Measurements from ENCODE around the gene TSTD2.
"Not testable (repeated sequence)": the region's sequence is repeated elsewhere in the genome, so short reads cannot be mapped to it uniquely, and the experiment has no call there.

Gene TSTD2

GRCh38 chr9:97617939-97618416 lies 15.2 kb downstream of the TSTD2 start:
- TF ChIP-seq POLR2A (IDR thresholded peaks at IDR 0.05; ENCODE audit: low read depth, low read length), result no peak
- FAIRE-seq, result no peak
- DNase-seq (ENCODE audit: insufficient read length, low spot score), result no peak

GRCh38 chr9:97615439-97616072 lies 17.6 kb downstream of the TSTD2 start:
- DNase-seq (ENCODE audit: insufficient read length, low spot score) (peak; percentile 65), FAIRE-seq (peak; percentile 98)
- no peak for TF ChIP-seq POLR2A (IDR thresholded peaks at IDR 0.05; ENCODE audit: low read depth, low read length)

DNA sequence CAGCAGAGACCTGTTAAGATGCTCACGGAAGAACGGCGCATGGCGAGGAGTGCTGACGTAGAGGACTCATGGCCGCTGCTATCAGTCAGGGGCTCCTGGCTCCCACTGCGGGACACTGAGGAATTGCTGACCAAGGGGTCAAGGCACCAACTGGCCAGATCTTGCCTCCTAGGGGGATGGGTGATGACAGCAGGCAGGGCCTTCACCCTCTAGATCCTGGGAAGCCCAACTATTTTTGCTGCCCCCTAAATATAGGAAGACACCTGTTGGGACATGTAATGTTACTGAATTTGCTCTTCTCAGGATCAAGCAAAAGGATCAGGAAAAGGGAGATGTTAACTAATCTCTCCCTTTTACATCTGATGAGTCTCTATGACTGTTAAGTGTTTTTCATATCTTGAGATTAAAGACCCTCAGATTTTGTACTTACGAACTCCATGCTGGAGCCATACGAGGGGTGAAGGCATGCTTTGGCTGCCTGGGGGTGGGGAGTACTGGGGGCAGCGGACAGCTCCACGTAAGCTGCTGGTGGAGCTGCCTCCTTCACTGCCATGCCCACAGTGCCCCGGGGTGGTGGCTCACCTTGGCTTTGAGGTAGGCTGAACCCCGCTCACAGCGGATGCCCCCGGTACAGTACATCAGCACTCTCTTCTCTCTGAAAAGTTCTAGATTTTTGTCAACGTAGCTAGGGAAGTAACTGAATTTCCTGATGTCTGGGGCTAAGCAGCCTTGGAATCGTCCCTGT lies 28.1 kb downstream of the TSTD2 start:
- TF ChIP-seq POLR2A (IDR thresholded peaks at IDR 0.05; ENCODE audit: low read depth, low read length), result no peak
- no peak for FAIRE-seq
- DNase-seq (ENCODE audit: insufficient read length, low spot score), result no peak

- no peak for TF ChIP-seq POLR2A (IDR thresholded peaks at IDR 0.05; ENCODE audit: low read depth, low read length)
- FAIRE-seq, result no peak
Measured at GRCh38 chr9:97602430-97602829, 30.7 kb downstream of the TSTD2 start.

GRCh38 chr9:97601228-97601898 lies 31.8 kb downstream of the TSTD2 start:
- TF ChIP-seq POLR2A (IDR thresholded peaks at IDR 0.05; ENCODE audit: low read depth, low read length), result no peak
- FAIRE-seq, result no peak
- DNase-seq (ENCODE audit: insufficient read length, low spot score), result no peak

More at GRCh38 chr9:97602430-97602829, 30.7 kb downstream of the TSTD2 start:
- no peak for DNase-seq (ENCODE audit: insufficient read length, low spot score)

DNA sequence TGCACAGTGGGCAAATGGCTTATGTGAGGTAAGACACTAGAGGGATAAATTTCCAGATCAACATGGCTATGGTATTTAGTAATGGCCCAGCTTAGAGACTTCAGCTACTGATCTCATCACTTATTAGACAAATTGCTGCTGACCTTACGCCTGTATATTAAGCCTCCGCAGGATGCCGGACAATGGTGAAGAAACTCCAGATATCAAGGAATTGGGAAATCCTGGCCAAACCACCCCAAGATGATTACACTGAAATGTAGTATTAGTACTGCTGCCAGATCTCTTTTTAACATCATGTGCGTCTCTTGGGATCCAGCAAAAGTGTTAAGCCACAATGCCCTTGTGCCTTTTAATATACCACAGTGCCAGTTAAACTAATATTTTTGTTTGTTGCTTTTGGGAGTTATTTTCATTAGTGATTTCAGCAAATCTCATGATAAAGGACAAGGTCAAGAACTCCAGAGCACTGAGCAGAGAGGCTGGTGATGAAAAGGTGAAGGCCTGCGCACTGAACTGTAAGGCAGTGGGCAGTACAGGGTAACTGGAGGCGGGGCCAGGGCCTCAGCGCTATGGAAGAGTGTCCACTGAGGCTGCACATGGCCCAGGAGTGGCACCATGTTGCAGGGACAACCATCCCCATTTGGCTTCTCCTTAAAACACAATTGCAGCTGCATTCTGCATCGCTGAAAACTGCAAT lies 32.5 kb downstream of the TSTD2 start:
- DNase-seq (ENCODE audit: insufficient read length, low spot score) (no peak), FAIRE-seq (no peak)
- no peak for TF ChIP-seq POLR2A (IDR thresholded peaks at IDR 0.05; ENCODE audit: low read depth, low read length)

DNA sequence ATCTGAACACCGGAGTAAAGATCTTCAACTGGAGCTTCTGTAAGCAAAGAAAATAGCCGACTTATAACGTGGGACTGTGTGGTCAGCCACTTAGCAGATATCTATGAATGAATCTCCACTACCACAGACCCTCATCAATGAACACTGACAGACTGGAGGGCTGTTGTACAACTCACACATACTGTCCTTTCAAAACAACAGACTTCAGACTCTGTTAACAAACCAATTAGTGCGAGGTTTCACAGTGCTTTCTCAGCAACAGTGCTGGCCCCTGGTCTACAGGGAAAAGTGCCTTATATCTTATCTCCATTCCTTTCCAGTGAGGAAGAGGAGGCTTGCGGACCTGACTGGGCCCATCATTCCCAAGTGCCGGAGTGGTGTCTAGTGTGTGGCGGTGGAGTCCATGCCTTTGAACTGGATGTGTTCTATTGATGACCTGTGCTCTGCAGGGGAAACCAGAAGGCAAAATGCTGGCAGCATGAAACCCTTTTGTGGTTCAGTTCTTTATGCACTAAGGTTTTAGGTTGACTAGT lies 33.8 kb downstream of the TSTD2 start:
- no peak for DNase-seq (ENCODE audit: insufficient read length, low spot score)
- FAIRE-seq, result no peak
- TF ChIP-seq POLR2A (IDR thresholded peaks at IDR 0.05; ENCODE audit: low read depth, low read length), result no peak

DNA sequence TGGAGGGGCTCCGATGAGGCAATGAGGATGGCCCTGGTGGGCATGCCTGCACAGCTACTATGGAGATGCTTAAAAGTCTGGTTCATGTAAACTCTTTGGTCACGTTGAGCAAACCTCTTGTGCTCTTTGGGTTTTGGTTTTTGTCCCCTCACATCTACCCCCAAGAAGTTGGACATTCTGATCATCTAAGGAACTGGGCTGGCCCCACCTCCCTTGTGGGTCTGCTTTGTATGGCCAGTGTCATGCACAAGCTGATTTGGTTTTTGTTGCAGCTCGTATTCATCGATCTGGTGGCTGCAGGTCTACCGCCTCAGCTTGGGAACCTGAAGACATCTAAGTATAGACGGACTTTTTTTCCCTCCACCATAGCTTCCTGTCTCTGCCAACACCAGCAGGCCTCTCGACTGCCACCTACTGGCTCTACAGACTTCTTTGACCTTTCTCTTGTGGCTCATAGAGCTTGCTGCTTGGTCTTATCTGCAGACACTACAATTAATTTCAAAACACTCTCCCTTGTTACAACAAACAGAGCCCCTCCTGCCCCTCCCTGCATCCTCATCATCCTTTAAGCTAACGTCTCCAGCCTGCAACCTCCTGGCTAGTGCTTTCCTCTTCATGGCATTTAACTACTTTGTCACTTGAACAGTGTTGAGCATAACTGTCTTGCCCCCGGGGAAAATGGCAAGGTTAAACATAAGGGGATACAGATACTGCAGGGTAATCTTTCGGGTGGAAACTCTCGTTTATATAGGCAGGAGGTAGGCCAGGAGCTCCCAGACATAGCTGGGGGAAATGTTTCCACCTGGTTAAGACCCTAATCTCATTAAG lies 34.5 kb downstream of the TSTD2 start:
- peak; percentile 94 for FAIRE-seq
- DNase-seq (ENCODE audit: insufficient read length, low spot score), result peak; percentile 91
- TF ChIP-seq POLR2A (IDR thresholded peaks at IDR 0.05; ENCODE audit: low read depth, low read length), result no peak

DNA sequence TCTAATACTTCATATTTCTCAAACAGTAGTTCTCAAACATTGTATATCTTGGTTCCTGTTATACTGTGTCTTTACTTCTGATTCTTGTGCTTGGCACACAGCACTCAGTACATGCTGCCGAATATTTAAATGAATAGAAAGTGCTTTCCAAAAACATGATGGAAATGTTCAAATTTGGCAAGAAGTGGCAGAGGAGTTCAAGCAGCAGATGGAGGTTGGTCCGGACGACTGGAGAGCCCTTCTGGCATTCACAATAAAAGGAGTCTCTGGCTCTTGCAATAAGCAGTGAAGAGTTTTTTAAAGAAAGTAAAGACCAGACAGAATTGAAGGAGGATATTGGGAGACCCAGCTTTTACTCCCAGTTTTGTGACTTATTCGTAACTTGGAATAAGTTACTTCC lies 36.3 kb downstream of the TSTD2 start:
- FAIRE-seq (no peak), DNase-seq (ENCODE audit: insufficient read length, low spot score) (no peak)
- TF ChIP-seq POLR2A (IDR thresholded peaks at IDR 0.05; ENCODE audit: low read depth, low read length), result no peak

GRCh38 chr9:97594381-97594921 lies 38.7 kb downstream of the TSTD2 start:
- no peak for FAIRE-seq
- no peak for DNase-seq (ENCODE audit: insufficient read length, low spot score)
- TF ChIP-seq POLR2A (IDR thresholded peaks at IDR 0.05; ENCODE audit: low read depth, low read length), result no peak

DNA sequence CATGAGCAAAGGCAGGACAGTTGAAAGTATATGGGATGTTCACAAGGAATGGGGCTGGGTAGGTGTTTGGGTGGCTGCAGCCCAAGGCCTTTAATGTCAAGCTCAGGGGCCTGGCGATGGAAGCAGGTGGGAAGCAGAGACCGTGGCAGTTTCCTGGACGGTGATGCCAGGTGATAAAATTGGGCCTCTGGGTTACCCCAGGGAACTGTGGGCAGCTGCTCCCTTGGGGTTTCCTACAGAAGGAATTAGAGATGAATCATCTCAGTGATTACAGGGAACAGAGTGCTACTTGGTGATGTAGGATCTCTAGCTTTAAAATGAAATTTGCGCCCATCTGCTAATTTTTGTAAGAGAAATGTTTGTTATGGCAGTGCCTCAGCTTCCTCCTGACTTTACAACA lies 39.2 kb downstream of the TSTD2 start:
- no peak for TF ChIP-seq POLR2A (IDR thresholded peaks at IDR 0.05; ENCODE audit: low read depth, low read length)
- DNase-seq (ENCODE audit: insufficient read length, low spot score), result peak; percentile 80
- FAIRE-seq, result peak; percentile 66

- DNase-seq (ENCODE audit: insufficient read length, low spot score) (no peak), FAIRE-seq (no peak)
- no peak for TF ChIP-seq POLR2A (IDR thresholded peaks at IDR 0.05; ENCODE audit: low read depth, low read length)
Measured at GRCh38 chr9:97592126-97592525, 41.0 kb downstream of the TSTD2 start.

DNA sequence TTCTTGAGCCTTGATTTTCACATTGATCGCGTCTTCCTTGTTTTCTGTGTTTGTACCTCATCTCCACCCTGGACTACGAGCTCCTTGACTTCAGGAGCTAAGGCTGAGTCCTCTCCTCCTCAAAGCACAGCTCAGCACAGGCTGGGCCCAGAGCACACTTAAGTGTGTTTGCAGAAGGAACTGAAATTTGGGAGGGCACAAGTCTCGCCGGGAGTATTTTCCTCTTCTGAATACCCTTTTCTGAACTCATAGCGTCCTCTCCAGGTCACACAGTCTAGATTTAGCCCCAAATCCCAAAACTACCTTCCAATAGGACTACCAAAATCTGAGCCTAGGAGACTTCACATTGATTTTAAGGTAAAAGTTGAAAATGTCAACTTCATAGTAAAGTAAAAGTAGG lies 41.6 kb downstream of the TSTD2 start:
- no peak for FAIRE-seq
- no peak for DNase-seq (ENCODE audit: insufficient read length, low spot score)
- no peak for TF ChIP-seq POLR2A (IDR thresholded peaks at IDR 0.05; ENCODE audit: low read depth, low read length)

DNA sequence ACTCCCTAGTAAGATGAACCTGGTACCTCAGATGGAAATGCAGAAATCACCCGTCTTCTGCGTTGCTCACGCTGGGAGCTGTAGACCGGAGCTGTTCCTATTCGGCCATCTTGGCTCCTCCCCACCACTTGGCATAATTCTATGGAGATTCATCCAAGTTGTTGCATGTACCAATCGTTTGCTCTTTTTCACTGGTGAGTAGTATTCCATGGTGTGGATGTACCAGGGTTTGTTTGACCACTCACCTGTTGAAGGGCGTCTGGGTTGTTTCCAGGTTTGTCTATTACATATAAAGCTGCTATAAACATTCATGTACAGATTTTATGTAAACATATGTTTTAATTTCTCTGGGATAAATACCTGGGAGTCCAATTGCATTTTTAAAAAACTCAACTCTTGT lies 46.3 kb downstream of the TSTD2 start:
- not testable (repeated sequence) for DNase-seq (ENCODE audit: insufficient read length, low spot score); FAIRE-seq

DNA sequence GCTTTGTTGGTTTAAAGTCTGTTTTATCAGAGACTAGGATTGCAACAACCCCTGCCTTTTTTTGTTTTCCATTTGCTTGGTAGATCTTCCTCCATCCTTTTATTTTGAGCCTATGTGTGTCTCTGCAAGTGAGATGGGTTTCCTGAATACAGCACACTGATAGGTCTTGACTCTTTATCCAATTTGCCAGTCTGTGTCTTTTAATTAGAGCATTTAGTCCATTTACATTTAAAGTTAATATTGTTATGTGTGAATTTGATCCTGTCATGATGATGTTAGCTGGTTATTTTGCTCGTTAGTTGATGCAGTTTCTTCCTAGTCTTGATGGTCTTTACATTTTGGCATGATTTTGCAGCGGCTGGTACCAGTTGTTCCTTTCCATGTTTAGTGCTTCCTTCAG lies 48.4 kb downstream of the TSTD2 start:
- not testable (repeated sequence) for FAIRE-seq; DNase-seq (ENCODE audit: insufficient read length, low spot score)

DNA sequence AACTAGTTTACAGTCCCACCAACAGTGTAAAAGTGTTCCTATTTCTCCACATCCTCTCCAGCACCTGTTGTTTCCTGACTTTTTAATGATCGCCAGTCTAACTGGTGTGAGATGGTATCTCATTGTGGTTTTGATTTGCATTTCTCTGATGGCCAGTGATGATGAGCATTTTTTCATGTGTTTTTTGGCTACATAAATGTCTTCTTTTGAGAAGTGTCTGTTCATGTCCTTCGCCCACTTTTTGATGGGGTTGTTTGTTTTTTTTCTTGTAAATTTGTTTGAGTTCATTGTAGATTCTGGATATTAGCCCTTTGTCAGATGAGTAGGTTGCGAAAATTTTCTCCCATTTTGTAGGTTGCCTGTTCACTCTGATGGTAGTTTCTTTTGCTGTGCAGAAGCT lies 51.6 kb downstream of the TSTD2 start:
- not testable (repeated sequence) for DNase-seq (ENCODE audit: insufficient read length, low spot score); FAIRE-seq

All from H54 (cell line).